Transverse colon (tissue), 4 donors: ENCODE data around the gene CDH19. TPM values are rescaled to one million over a fixed set of nuclear protein-coding genes. Genes with fewer than 3 reads are reported as not detected.

Experiments used
- DNase-seq: peaks from one replicate; pipeline ENCODE4 v3.0.0-alpha.2; 2019
- H3K27ac ChIP-seq, 4 donors: fragments of 200-600 bp; sonication (generic); 2 replicates each; pipeline ENCODE4 v1.5.1; 2016 to 2018; ENCODE audit warnings: inconsistent platforms in 4 of 4
- H3K27me3 ChIP-seq: fragments of 200-600 bp; sonication (generic); 2 replicates; pipeline ENCODE4 v1.5.1; 2017; ENCODE audit warnings: inconsistent platforms
- H3K36me3 ChIP-seq, 4 donors: fragments of 200-600 bp; sonication (generic); 2 replicates each; pipeline ENCODE4 v1.5.1; 2017 to 2019; ENCODE audit warnings: inconsistent platforms in 4 of 4
- H3K4me1 ChIP-seq, 4 donors: fragments of 200-600 bp; sonication (generic); 2 replicates each; pipeline ENCODE4 v1.5.1; 2017 to 2020; ENCODE audit warnings: inconsistent platforms in 4 of 4
- H3K4me3 ChIP-seq, 4 donors: fragments of 200-600 bp; sonication (generic); 1 replicate in 1 of 4; 2 replicates in 3 of 4; pipeline versions ENCODE4 v1.5.1 to v1.6.1; 2017 to 2019; ENCODE audit warnings: inconsistent platforms in 4 of 4
- H3K9me3 ChIP-seq, 2 donors: fragments of 200-600 bp; sonication (generic); 2 replicates each; pipeline ENCODE4 v1.5.1; 2017 to 2019; ENCODE audit warnings: inconsistent platforms in 2 of 2
- CTCF ChIP-seq, 5 experiments: fragments of 200-600 bp in 3 of 5; fragments of 450-650 bp in 2 of 5; sonication (generic) in 3 of 5; IDR thresholded peaks; 1 replicate in 2 of 5; 2 replicates in 3 of 5; pipeline ENCODE4 v1.5.1; 2016 to 2017; ENCODE audit warnings: antibody characterized with exemption in 5 of 5, inconsistent platforms in 3 of 5, mild to moderate bottlenecking in 2 of 5, moderate library complexity in 1 of 5
- EP300 ChIP-seq: sonication (generic); formaldehyde crosslinking; IDR thresholded peaks from one replicate; pipeline ENCODE4 v1.6.1; 2017; ENCODE audit warnings: antibody characterized with exemption, low read depth
- POLR2A ChIP-seq: fragments of 450-650 bp; IDR thresholded peaks from one replicate; pipeline ENCODE4 v1.6.1; 2016; ENCODE audit warnings: antibody characterized with exemption, mild to moderate bottlenecking, moderate library complexity
- POLR2AphosphoS5 ChIP-seq, 3 donors: sonication (generic); formaldehyde crosslinking; IDR thresholded peaks; one replicate each; pipeline ENCODE4 v1.6.1; 2016; ENCODE audit warnings: antibody characterized with exemption in 3 of 3
- WGBS, 2 donors: methylation state at CpG; one replicate each; pipeline ENCODE4 v1.1.5; 2018; ENCODE audit warnings: low coverage in 1 of 2; 5-methylcytosine and 5-hydroxymethylcytosine counted together
- in situ Hi-C, 4 donors: fragments of 200-750 bp; cut with MboI; loops; one replicate each; pipeline versions ENCODE4 v1.15.0 to v1.15.1; 2017; ENCODE audit warnings: low sequenced_read_pairs in 3 of 4, low pct_ligation_motif_present in 1 of 4, low pct_unique_long_range_greater_than_20kb in 1 of 4
- intact Hi-C: fragments of 100-400 bp; cut with DNase I; formaldehyde crosslinking; loops from one replicate; pipeline ENCODE4 v1.15.1; 2023; ENCODE audit warnings: low total_unique reads
- total RNA-seq, 4 donors: library from RNA; depleted of rRNA; stranded (reverse); fragments of >200 nt; gene quantifications; one replicate each; pipeline ENCODE4 v1.1.0, GENCODE V29; 2016

The CDH19 gene
- total RNA-seq, 4 donors from 2014 or later = 8.2 to 57.1 (median 8.7) TPM

GRCh38 chr18:66630831-66631230 lies 26.9 kb upstream of the CDH19 start:
- no peaks in the 10 kb centered on the region for H3K36me3 ChIP-seq
- H3K4me3 ChIP-seq = no peak overlapping the region
- no peak for DNase-seq
- intact Hi-C loops (no loop called here), in situ Hi-C loops (no loop called here)
- TF ChIP-seq EP300 = no peak
- no peak for TF ChIP-seq POLR2A
- TF ChIP-seq POLR2AphosphoS5 (IDR thresholded peaks at IDR 0.05) = no peak
- TF ChIP-seq CTCF (IDR thresholded peaks at IDR 0.05) = no peak
- no peaks in the 10 kb centered on the region for H3K27me3 ChIP-seq
- no peak overlapping the region for H3K27ac ChIP-seq
- H3K9me3 ChIP-seq = no peaks in the 10 kb centered on the region
- H3K4me1 ChIP-seq = no peaks in the 10 kb centered on the region
- 70 to 80% methylated on average over 1 of the region's 1 CpG for WGBS, 2 donors

GRCh38 chr18:66623821-66624220 lies 19.9 kb upstream of the CDH19 start:
- in situ Hi-C loops = no loop called here
- H3K4me3 ChIP-seq = no peak overlapping the region
- no peaks in the 10 kb centered on the region for H3K36me3 ChIP-seq
- intact Hi-C loops = no loop called here
- H3K4me1 ChIP-seq = no peaks in the 10 kb centered on the region
- no peaks in the 10 kb centered on the region for H3K9me3 ChIP-seq
- no peak overlapping the region for H3K27ac ChIP-seq
- 67 to 71% methylated on average over 1 of the region's 1 CpG for WGBS, 2 donors
- no peaks in the 10 kb centered on the region for H3K27me3 ChIP-seq
- TF ChIP-seq POLR2AphosphoS5 (IDR thresholded peaks at IDR 0.05) = no peak
- TF ChIP-seq POLR2A = no peak
- no peak for TF ChIP-seq CTCF (IDR thresholded peaks at IDR 0.05)
- no peak for TF ChIP-seq EP300
- DNase-seq = no peak

GRCh38 chr18:66621816-66622576 lies 18.1 kb upstream of the CDH19 start:
- Histone ChIP-seq H3K9me3 (no peaks in the 10 kb centered on the region), H3K27me3 (no peaks in the 10 kb centered on the region), H3K36me3 (no peaks in the 10 kb centered on the region), H3K4me1 (no peaks in the 10 kb centered on the region), H3K27ac (no peak overlapping the region), H3K4me3 (no peak overlapping the region)
- DNase-seq = no peak
- 73 to 81% methylated on average over 8 to 12 of the region's 12 CpGs for WGBS, 2 donors
- TF ChIP-seq EP300 (no peak), POLR2A (no peak), POLR2AphosphoS5 (IDR thresholded peaks at IDR 0.05) (no peak), CTCF (IDR thresholded peaks at IDR 0.05) (no peak)
- in situ Hi-C loops (no loop called here), intact Hi-C loops (no loop called here)

- H3K27ac ChIP-seq = no peak overlapping the region
- in situ Hi-C loops = no loop called here
- H3K36me3 ChIP-seq = no peaks in the 10 kb centered on the region
- H3K4me1 ChIP-seq = no peaks in the 10 kb centered on the region
- H3K27me3 ChIP-seq = no peaks in the 10 kb centered on the region
- H3K4me3 ChIP-seq = no peak overlapping the region
- TF ChIP-seq POLR2AphosphoS5 (IDR thresholded peaks at IDR 0.05) = no peak
- TF ChIP-seq CTCF (IDR thresholded peaks at IDR 0.05) = peak in 3 of 5 experiments; percentile 16 to 43 (median 26)
- no peak for TF ChIP-seq EP300
- no peak for DNase-seq
- intact Hi-C loops = no loop called here
- no peaks in the 10 kb centered on the region for H3K9me3 ChIP-seq
- WGBS, 2 donors = 74% methylated on average over 4 of the region's 4 CpGs; no CpG with 5 or more reads in 1 of the 2 donors
Measured at GRCh38 chr18:66616523-66616983, 12.7 kb upstream of the CDH19 start.
